Cardiac muscle cell (in vitro differentiated cells and primary cell): Measurements from ENCODE around the gene AHSG. TPM values are rescaled to one million over a fixed set of nuclear protein-coding genes. Genes with fewer than 3 reads are reported as not detected.

ENCODE experiments used
- DNase-seq, 2 donors: peaks; one replicate each; pipeline versions ENCODE4 v3.0.0 to v3.0.0-alpha.2; 2010 to 2017; ENCODE audit warnings: low read depth in 1 of 2, low spot score in 1 of 2
- H3K27ac ChIP-seq: fragments of 200-600 bp; sonication (generic); 2 replicates; pipeline ENCODE4 v1.5.1; 2016
- H3K27me3 ChIP-seq: fragments of 200-600 bp; sonication (generic); 2 replicates; pipeline ENCODE4 v1.6.0; 2016; ENCODE audit warnings: control low read depth
- H3K36me3 ChIP-seq: fragments of 200-600 bp; sonication (generic); 2 replicates; pipeline ENCODE4 v1.5.1; 2016; ENCODE audit warnings: control low read depth
- H3K4me1 ChIP-seq: fragments of 200-600 bp; sonication (generic); 2 replicates; pipeline ENCODE4 v1.8.1; 2017; ENCODE audit warnings: low read depth, mild to moderate bottlenecking, mixed run types
- H3K4me3 ChIP-seq: fragments of 200-600 bp; sonication (generic); 2 replicates; pipeline ENCODE4 v1.5.1; 2016; ENCODE audit warnings: mild to moderate bottlenecking
- H3K9me3 ChIP-seq: fragments of 200-600 bp; sonication (generic); 2 replicates; pipeline ENCODE4 v1.5.1; 2017; ENCODE audit warnings: low read depth, mild to moderate bottlenecking, control low read depth
- polyA plus RNA-seq: library from polyadenylated mRNA; unstranded; fragments of >200 nt; fragmentation: Nextera tagmentation; extraction: Ambion mirVana; gene quantifications from 2 replicates; pipeline ENCODE4 v1.2.1, GENCODE V29; 2016
- total RNA-seq: library from RNA; depleted of rRNA; stranded (reverse); fragments of >200 nt; gene quantifications from 2 replicates; pipeline ENCODE4 v1.2.3, GENCODE V29; 2016
- TF ChIP-seq, protein P1 (sequence below): IDR thresholded peaks from 2 replicates; pipeline ENCODE4 v1.5.1; 2012; ENCODE audit warnings: low read depth, mild to moderate bottlenecking, low read length

Gene AHSG
- total and polyA plus RNA-seq, 2 experiments from 2014 or later: 0.59 TPM; not detected in 1

DNA sequence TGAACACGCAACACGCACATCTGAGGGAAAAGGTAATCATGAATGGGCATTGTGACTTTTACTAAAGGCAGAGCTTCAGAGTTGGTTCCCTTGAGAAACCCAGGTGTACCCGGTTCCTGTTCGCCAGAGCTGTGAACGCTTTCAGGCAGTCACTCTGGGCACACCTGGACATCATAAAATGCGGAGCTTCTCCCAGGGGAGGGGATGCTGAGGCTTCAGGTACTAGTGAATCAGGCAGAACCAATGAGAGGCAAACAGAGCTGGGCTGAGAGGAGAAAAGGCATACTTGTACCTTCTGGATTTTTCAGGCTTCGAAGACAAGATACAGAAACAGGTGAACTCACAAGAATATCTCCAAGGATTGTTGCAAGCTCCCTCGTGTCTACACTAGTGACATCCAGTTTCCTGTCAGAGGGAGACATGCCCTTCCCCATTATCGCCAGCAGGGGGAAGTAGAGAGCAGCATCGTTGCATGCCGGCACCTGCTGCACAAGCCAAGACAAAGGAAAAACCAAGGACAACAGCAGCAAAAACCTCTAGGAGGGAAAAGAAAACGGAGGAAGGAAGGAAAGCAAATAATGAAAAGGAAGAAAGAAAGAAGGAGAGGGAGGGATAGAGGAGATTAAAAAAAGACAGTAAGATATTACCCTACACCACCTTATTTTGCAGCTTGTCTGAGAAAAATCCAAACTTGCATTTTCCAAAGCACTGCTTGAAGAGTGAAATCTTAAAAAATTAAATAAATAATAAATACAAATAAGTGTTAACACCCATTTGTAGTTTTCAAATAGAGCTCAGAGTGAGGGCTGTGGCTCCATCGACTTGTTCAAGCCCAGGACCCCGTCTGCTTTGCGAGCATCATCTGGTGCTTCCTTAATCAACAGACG is 2.0 kb downstream of the AHSG start:
- H3K4me3 ChIP-seq: no peak overlapping the region
- TF ChIP-seq, protein P1, sequence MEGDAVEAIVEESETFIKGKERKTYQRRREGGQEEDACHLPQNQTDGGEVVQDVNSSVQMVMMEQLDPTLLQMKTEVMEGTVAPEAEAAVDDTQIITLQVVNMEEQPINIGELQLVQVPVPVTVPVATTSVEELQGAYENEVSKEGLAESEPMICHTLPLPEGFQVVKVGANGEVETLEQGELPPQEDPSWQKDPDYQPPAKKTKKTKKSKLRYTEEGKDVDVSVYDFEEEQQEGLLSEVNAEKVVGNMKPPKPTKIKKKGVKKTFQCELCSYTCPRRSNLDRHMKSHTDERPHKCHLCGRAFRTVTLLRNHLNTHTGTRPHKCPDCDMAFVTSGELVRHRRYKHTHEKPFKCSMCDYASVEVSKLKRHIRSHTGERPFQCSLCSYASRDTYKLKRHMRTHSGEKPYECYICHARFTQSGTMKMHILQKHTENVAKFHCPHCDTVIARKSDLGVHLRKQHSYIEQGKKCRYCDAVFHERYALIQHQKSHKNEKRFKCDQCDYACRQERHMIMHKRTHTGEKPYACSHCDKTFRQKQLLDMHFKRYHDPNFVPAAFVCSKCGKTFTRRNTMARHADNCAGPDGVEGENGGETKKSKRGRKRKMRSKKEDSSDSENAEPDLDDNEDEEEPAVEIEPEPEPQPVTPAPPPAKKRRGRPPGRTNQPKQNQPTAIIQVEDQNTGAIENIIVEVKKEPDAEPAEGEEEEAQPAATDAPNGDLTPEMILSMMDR: peak; percentile 99

DNA sequence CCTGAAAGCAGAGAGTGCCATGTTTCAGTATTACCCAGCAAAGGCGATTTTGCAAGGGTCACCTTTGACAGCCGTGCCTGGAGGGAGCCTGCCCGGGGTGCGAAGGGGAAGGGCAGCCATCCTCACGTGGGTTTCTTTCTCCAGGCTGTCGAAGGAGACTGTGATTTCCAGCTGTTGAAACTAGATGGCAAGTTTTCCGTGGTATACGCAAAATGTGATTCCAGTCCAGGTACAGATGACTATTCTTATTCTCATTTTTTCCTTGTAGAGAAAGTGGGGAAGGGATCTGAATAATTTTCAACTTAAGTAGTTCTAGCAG is 3.4 kb downstream of the AHSG start:
- peaks cover 11% of the 10 kb centered on the region for H3K27me3 ChIP-seq
- TF ChIP-seq, protein P1: no peak
- H3K27ac ChIP-seq: no peak overlapping the region
- H3K36me3 ChIP-seq: no peaks in the 10 kb centered on the region
- H3K9me3 ChIP-seq: no peaks in the 10 kb centered on the region
- peaks cover 3% of the 10 kb centered on the region for H3K4me1 ChIP-seq
- H3K4me3 ChIP-seq: no peak overlapping the region
- DNase-seq: no peak

More for the DNA sequence above, 2.0 kb downstream of the AHSG start:
- Histone ChIP-seq H3K4me1 (peaks cover 3% of the 10 kb centered on the region), H3K27me3 (peaks cover 11% of the 10 kb centered on the region), H3K36me3 (no peaks in the 10 kb centered on the region), H3K9me3 (no peaks in the 10 kb centered on the region), H3K27ac (no peak overlapping the region)
- peak; percentile 74 to 78 for DNase-seq

DNA sequence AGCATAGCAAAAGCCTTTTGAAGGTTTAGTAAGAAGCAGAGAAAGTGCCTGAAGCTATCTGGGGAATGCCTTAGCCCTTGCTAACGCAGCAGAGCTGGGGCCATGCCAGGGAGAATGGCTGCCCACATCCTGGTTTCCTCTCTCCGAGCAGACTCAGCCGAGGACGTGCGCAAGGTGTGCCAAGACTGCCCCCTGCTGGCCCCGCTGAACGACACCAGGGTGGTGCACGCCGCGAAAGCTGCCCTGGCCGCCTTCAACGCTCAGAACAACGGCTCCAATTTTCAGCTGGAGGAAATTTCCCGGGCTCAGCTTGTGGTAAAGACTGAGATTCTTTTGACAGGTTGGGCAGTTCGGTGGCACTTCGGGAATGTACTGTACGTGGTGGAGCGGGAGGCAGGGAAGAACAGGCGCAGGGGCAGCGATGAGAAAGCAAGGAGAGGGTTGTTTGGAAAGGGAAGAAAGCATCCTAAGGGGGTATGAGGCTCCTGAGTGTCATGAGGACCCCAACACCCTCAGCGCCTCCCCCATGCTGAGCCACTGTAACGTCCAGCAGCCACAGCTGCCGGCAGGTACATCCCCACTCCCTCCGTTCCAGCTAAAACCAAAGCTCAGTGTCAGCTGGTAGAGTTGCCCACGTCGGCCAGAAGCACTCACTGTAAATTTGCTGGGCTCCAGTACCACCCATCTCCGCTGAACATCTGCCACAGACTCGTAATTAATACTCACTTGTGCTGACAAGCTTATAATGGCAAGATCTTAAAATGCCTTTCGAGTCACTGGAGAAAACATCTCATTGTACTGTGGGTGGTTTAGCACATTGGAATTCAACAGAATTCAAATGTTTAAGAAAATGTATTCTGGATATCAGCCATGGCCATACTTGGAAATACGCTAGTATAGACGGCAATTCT is 4.4 kb downstream of the AHSG start:
- H3K27me3 ChIP-seq: peaks cover 11% of the 10 kb centered on the region
- H3K4me1 ChIP-seq: peaks cover 3% of the 10 kb centered on the region
- no peaks in the 10 kb centered on the region for H3K36me3 ChIP-seq
- H3K9me3 ChIP-seq: no peaks in the 10 kb centered on the region
- TF ChIP-seq, protein P1: peak; percentile 95
- H3K27ac ChIP-seq: no peak overlapping the region
- H3K4me3 ChIP-seq: no peak overlapping the region
- DNase-seq: peak; percentile 75 to 98

GRCh38 chr3:186618318-186618938 is 5.6 kb downstream of the AHSG start:
- no peak for DNase-seq
- Histone ChIP-seq H3K36me3 (no peaks in the 10 kb centered on the region), H3K4me3 (no peak overlapping the region), H3K27ac (no peak overlapping the region), H3K4me1 (peaks cover 3% of the 10 kb centered on the region), H3K27me3 (peaks cover 11% of the 10 kb centered on the region), H3K9me3 (no peaks in the 10 kb centered on the region)
- TF ChIP-seq, protein P1: no peak

- Histone ChIP-seq H3K36me3 (no peaks in the 10 kb centered on the region), H3K4me3 (no peak overlapping the region), H3K27ac (no peak overlapping the region), H3K27me3 (peaks cover 11% of the 10 kb centered on the region), H3K4me1 (peaks cover 3% of the 10 kb centered on the region), H3K9me3 (no peaks in the 10 kb centered on the region)
- DNase-seq: no peak
- TF ChIP-seq, protein P1: no peak
Measured at GRCh38 chr3:186619787-186620212, 6.9 kb downstream of the AHSG start.
